Neural crest cell (in vitro differentiated cells): ENCODE data around the gene TBC1D17. TPM values are rescaled to one million over a fixed set of nuclear protein-coding genes. Genes with fewer than 3 reads are reported as not detected.

Source experiments
- DNase-seq: peaks from one replicate; pipeline ENCODE4 v3.0.0; 2021; ENCODE audit warnings: low read depth, mixed read lengths, low spot score
- H3K27ac Mint-ChIP-seq: one replicate; pipeline ENCODE4 v1.8.0; 2021; ENCODE audit warnings: mild to moderate bottlenecking, mixed read lengths; ENCODE audit not compliant: unreplicated experiment
- H3K27me3 Mint-ChIP-seq: 2 replicates; pipeline ENCODE4 v1.8.0; 2021; ENCODE audit warnings: low read depth, mild to moderate bottlenecking, mixed read lengths
- H3K36me3 Mint-ChIP-seq: 2 replicates; pipeline ENCODE4 v1.8.0; 2021; ENCODE audit warnings: low read depth, mild to moderate bottlenecking, mixed read lengths
- H3K4me1 Mint-ChIP-seq: 2 replicates; pipeline ENCODE4 v1.8.0; 2021; ENCODE audit warnings: mixed read lengths
- H3K4me3 Mint-ChIP-seq: one replicate; pipeline ENCODE4 v1.8.0; 2021; ENCODE audit warnings: mild to moderate bottlenecking, mixed read lengths
- H3K9me3 Mint-ChIP-seq: 2 replicates; pipeline ENCODE4 v1.8.0; 2021; ENCODE audit warnings: mixed read lengths
- CTCF ChIP-seq: fragments of 200-600 bp; sonication (generic); conservative IDR thresholded peaks from 2 replicates; pipeline ENCODE4 v1.5.0; 2021; ENCODE audit warnings: antibody characterized with exemption, mild to moderate bottlenecking
- total RNA-seq: library from RNA; stranded (reverse); gene quantifications from 2 replicates; pipeline ENCODE4 v1.2.1, GENCODE V29; 2021

TBC1D17 gene
- total RNA-seq, 1 donor from 2014 or later = 30.5 TPM

- Mint-ChIP-seq H3K4me3 (peak overlapping the region; percentile 83), H3K4me1 (peaks cover 23% of the 10 kb centered on the region), H3K27me3 (peaks cover 33% of the 10 kb centered on the region), H3K9me3 (no peaks in the 10 kb centered on the region), H3K36me3 (peaks cover 11% of the 10 kb centered on the region), H3K27ac (no peak overlapping the region)
- no peak for DNase-seq
- no peak for TF ChIP-seq CTCF
Measured at GRCh38 chr19:49856574-49857021, 20.9 kb upstream of the TBC1D17 start.

- Mint-ChIP-seq H3K9me3 (no peaks in the 10 kb centered on the region), H3K27me3 (peaks cover 29% of the 10 kb centered on the region), H3K4me3 (peak overlapping the region; percentile 59), H3K4me1 (peaks cover 20% of the 10 kb centered on the region), H3K36me3 (peaks cover 9% of the 10 kb centered on the region), H3K27ac (no peak overlapping the region)
- no peak for DNase-seq
- no peak for TF ChIP-seq CTCF
Measured at GRCh38 chr19:49857061-49857837, 20.3 kb upstream of the TBC1D17 start.

GRCh38 chr19:49857838-49858087 is 19.7 kb upstream of the TBC1D17 start:
- no peak for DNase-seq
- H3K27ac Mint-ChIP-seq = no peak overlapping the region
- no peaks in the 10 kb centered on the region for H3K9me3 Mint-ChIP-seq
- TF ChIP-seq CTCF = no peak
- peak overlapping the region; percentile 47 for H3K4me3 Mint-ChIP-seq
- H3K4me1 Mint-ChIP-seq = peaks cover 15% of the 10 kb centered on the region
- peaks cover 3% of the 10 kb centered on the region for H3K36me3 Mint-ChIP-seq
- peaks cover 24% of the 10 kb centered on the region for H3K27me3 Mint-ChIP-seq

- Mint-ChIP-seq H3K36me3 (peaks cover 6% of the 10 kb centered on the region), H3K9me3 (no peaks in the 10 kb centered on the region), H3K27me3 (peaks cover 25% of the 10 kb centered on the region), H3K4me1 (peaks cover 13% of the 10 kb centered on the region), H3K27ac (no peak overlapping the region), H3K4me3 (peak overlapping the region; percentile 69)
- DNase-seq = no peak
- TF ChIP-seq CTCF = no peak
Measured at GRCh38 chr19:49858088-49858985, 19.2 kb upstream of the TBC1D17 start.

- Mint-ChIP-seq H3K4me1 (peaks cover 15% of the 10 kb centered on the region), H3K9me3 (no peaks in the 10 kb centered on the region), H3K27me3 (peaks cover 25% of the 10 kb centered on the region), H3K36me3 (peaks cover 13% of the 10 kb centered on the region), H3K27ac (no peak overlapping the region), H3K4me3 (peak overlapping the region; percentile 69)
- TF ChIP-seq CTCF = no peak
- no peak for DNase-seq
Measured at GRCh38 chr19:49859682-49860335, 17.7 kb upstream of the TBC1D17 start.
